ENCODE measurements around the gene WDR93. TPM values are rescaled to one million over a fixed set of nuclear protein-coding genes. Genes with fewer than 3 reads are reported as not detected.

WDR93 gene
- total RNA-seq, 1 experiment from 2014 or later, result 0.33 TPM

GRCh38 chr15:89790206-89790605 is 99.6 kb downstream of the WDR93 start:
- no peak for TF ChIP-seq CTCF (IDR thresholded peaks at IDR 0.05; ENCODE audit: unreplicated experiment)
- Mint-ChIP-seq H3K36me3 (ENCODE audit: insufficient read depth, unreplicated experiment) (peaks cover 98% of the 10 kb centered on the region), H3K27ac (ENCODE audit: low read depth, unreplicated experiment) (no peak overlapping the region), H3K4me1 (ENCODE audit: insufficient read depth, unreplicated experiment) (peaks cover 15% of the 10 kb centered on the region), H3K4me3 (ENCODE audit: unreplicated experiment) (no peak overlapping the region), H3K27me3 (ENCODE audit: insufficient read depth, unreplicated experiment) (no peaks in the 10 kb centered on the region), H3K9me3 (ENCODE audit: unreplicated experiment) (no peaks in the 10 kb centered on the region)
- POLR2A ChIA-PET, result interaction anchor here (1.4 kb wide), 1 partner anchor 9 kb away, joined by 6 read pairs; no protein-coding TSS in a partner anchor
- no TSS peak for BruUV-seq (replicated peaks)
- CTCF ChIA-PET, result interaction anchor here (0.8 kb wide), 1 partner anchor 19 kb away, joined by 3 read pairs; no protein-coding TSS in a partner anchor
- no peak for DNase-seq (ENCODE audit: unreplicated experiment)
- intact Hi-C loops (cut with micrococcal nuclease), result no loop called here

GRCh38 chr15:89790661-89791060 is 100.0 kb downstream of the WDR93 start:
- Mint-ChIP-seq H3K36me3 (ENCODE audit: insufficient read depth, unreplicated experiment) (peaks cover 98% of the 10 kb centered on the region), H3K27ac (ENCODE audit: low read depth, unreplicated experiment) (no peak overlapping the region), H3K4me3 (ENCODE audit: unreplicated experiment) (no peak overlapping the region), H3K9me3 (ENCODE audit: unreplicated experiment) (no peaks in the 10 kb centered on the region), H3K4me1 (ENCODE audit: insufficient read depth, unreplicated experiment) (peaks cover 15% of the 10 kb centered on the region), H3K27me3 (ENCODE audit: insufficient read depth, unreplicated experiment) (no peaks in the 10 kb centered on the region)
- intact Hi-C loops (cut with micrococcal nuclease), result no loop called here
- ChIA-PET CTCF (no interaction called here), POLR2A (interaction anchor here (1.4 kb wide), 1 partner anchor 9 kb away, joined by 6 read pairs; no protein-coding TSS in a partner anchor)
- no TSS peak for BruUV-seq (replicated peaks)
- DNase-seq (ENCODE audit: unreplicated experiment), result no peak
- TF ChIP-seq CTCF (IDR thresholded peaks at IDR 0.05; ENCODE audit: unreplicated experiment), result no peak

GRCh38 chr15:89792106-89792805 is 101.6 kb downstream of the WDR93 start:
- Mint-ChIP-seq H3K27me3 (ENCODE audit: insufficient read depth, unreplicated experiment) (no peaks in the 10 kb centered on the region), H3K36me3 (ENCODE audit: insufficient read depth, unreplicated experiment) (peaks cover 98% of the 10 kb centered on the region), H3K4me3 (ENCODE audit: unreplicated experiment) (no peak overlapping the region), H3K27ac (ENCODE audit: low read depth, unreplicated experiment) (no peak overlapping the region), H3K4me1 (ENCODE audit: insufficient read depth, unreplicated experiment) (peaks cover 20% of the 10 kb centered on the region), H3K9me3 (ENCODE audit: unreplicated experiment) (no peaks in the 10 kb centered on the region)
- ChIA-PET CTCF (interaction anchor here (0.6 to 1.2 kb wide), 2 partner anchors 36 to 83 kb away, joined by 3 read pairs; no protein-coding TSS in a partner anchor), POLR2A (interaction anchor here (0.6 kb wide), 1 partner anchor 9 kb away, joined by 4 read pairs; no protein-coding TSS in a partner anchor)
- no peak for DNase-seq (ENCODE audit: unreplicated experiment)
- intact Hi-C loops (cut with micrococcal nuclease), result no loop called here
- no peak for TF ChIP-seq CTCF (IDR thresholded peaks at IDR 0.05; ENCODE audit: unreplicated experiment)
- BruUV-seq (replicated peaks), result no TSS peak

Other genes starting within 250 kb of the WDR93 start
- gene RHCG, start 194.2 kb upstream of the WDR93 start, total RNA-seq (2022), result not detected in 2 replicates
- 6.6 and 8.5 TPM in 2 replicates for gene TICRR, start 115.3 kb upstream of the WDR93 start, total RNA-seq (2022)
- 2.7 and 3.1 TPM in 2 replicates for gene KIF7, start 35.3 kb upstream of the WDR93 start, total RNA-seq (2022)
- 0.09 and 0.17 TPM in 2 replicates for gene PLIN1, start 11.4 kb upstream of the WDR93 start, total RNA-seq (2022)
- 3.4 and 3.9 TPM in 2 replicates for gene PEX11A, start 57 bp upstream of the WDR93 start, total RNA-seq (2022)
- 0.58 and 1.6 TPM in 2 replicates for gene MESP1, start 60.4 kb downstream of the WDR93 start, total RNA-seq (2022)
- not detected in 2 replicates for gene MESP2, start 85.5 kb downstream of the WDR93 start, total RNA-seq (2022)
- gene ANPEP, start 124.0 kb downstream of the WDR93 start, total RNA-seq (2022), result 252 and 294 TPM in 2 replicates
- gene AP3S2, start 203.2 kb downstream of the WDR93 start, total RNA-seq (2022), result 38.4 and 39.5 TPM in 2 replicates
- 7.1 and 9.9 TPM in 2 replicates for gene ARPIN, start 222.1 kb downstream of the WDR93 start, total RNA-seq (2022)

Data from MCF 10A (cell line).